Neuron (in vitro differentiated cells): ENCODE measurements around the gene PSMC5.

Source experiments
- H2AFZ ChIP-seq: one replicate; pipeline ENCODE4 v1.6.1; 2013; ENCODE audit warnings: low read depth, mild to moderate bottlenecking, inconsistent platforms, low read length, moderate library complexity
- H3K27me3 ChIP-seq: one replicate; pipeline ENCODE4 v1.6.1; 2013; ENCODE audit warnings: low read length; ENCODE audit not compliant: insufficient read depth
- H3K36me3 ChIP-seq: one replicate; pipeline ENCODE4 v1.6.1; 2013; ENCODE audit warnings: low read length; ENCODE audit not compliant: insufficient read depth
- H3K4me1 ChIP-seq: one replicate; pipeline ENCODE4 v1.6.1; 2013; ENCODE audit warnings: low read length; ENCODE audit not compliant: insufficient read depth
- H3K4me3 ChIP-seq: 2 replicates; pipeline ENCODE4 v1.5.1; 2013; ENCODE audit warnings: mild to moderate bottlenecking, low read length, moderate library complexity
- H3K9me3 ChIP-seq: one replicate; pipeline ENCODE4 v1.6.1; 2013; ENCODE audit warnings: low read length

PSMC5 gene

DNA sequence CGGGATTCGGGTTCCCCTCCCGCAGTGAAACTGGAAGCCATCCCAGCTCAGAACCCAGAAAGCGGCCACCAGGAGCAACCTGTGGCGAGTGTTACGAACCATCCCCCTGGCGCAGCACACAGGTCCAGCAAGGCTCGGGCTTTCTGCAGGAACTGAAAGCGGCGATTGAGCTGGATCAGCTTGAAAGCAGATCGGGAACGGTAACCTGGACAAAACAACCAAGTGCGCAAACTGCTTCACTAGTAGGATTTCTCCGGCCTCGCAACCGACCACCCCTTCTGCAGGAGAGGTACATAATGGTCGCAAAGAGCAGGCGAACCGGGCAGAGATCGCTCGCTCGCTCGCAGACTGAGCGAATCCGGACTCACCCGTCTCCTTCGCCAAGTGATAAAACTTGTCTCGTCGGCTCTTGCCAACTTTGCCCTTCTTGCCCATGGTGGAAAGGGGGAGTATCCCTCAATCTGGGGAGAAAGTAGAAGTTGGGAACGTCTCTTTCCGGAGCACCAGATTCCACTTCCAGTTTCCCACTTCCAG, 696 bp upstream of the PSMC5 start:
- peaks cover 68% of the 10 kb centered on the region for H3K36me3 ChIP-seq
- peaks cover 23% of the 10 kb centered on the region for H3K4me1 ChIP-seq

DNA sequence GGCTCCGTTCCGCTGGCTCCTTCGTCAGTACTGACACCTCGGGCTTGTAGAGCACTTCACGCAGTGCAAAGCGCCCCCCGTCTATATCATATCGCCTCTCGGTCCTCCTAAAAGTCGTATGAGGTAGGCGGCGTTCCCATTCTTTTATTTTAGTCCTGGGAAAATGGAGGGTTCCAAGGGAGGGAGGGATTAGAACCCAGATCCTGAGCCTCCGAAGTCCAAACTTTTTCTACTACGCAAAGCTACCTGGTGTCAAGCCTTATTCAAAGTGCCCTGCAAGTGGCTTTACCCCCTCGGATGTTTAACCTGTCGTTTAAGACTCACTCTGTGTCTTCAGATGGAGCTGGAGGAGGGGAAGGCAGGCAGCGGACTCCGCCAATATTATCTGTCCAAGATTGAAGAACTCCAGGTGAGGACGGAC, 580 bp downstream of the PSMC5 start:
- Histone ChIP-seq H2AFZ (no peak overlapping the region), H3K4me3 (peak overlapping the region; percentile 76), H3K9me3 (no peaks in the 10 kb centered on the region), H3K36me3 (peaks cover 68% of the 10 kb centered on the region), H3K27me3 (no peaks in the 10 kb centered on the region), H3K4me1 (peaks cover 23% of the 10 kb centered on the region)

More for the DNA sequence above, 696 bp upstream of the PSMC5 start:
- Histone ChIP-seq H3K9me3 (no peaks in the 10 kb centered on the region), H3K4me3 (peak overlapping the region; percentile 76), H3K27me3 (no peaks in the 10 kb centered on the region), H2AFZ (peak overlapping the region; percentile 55)

GRCh38 chr17:63828936-63829335, 1.7 kb downstream of the PSMC5 start:
- H3K9me3 ChIP-seq: no peaks in the 10 kb centered on the region
- H3K36me3 ChIP-seq: peaks cover 70% of the 10 kb centered on the region
- H3K4me1 ChIP-seq: peaks cover 23% of the 10 kb centered on the region
- H3K4me3 ChIP-seq: peak overlapping the region; percentile 76
- no peaks in the 10 kb centered on the region for H3K27me3 ChIP-seq
- no peak overlapping the region for H2AFZ ChIP-seq

- Histone ChIP-seq H3K27me3 (no peaks in the 10 kb centered on the region), H2AFZ (no peak overlapping the region), H3K36me3 (peaks cover 64% of the 10 kb centered on the region), H3K4me1 (peaks cover 23% of the 10 kb centered on the region), H3K4me3 (no peak overlapping the region), H3K9me3 (no peaks in the 10 kb centered on the region)
Observed at GRCh38 chr17:63830278-63830677, 3.0 kb downstream of the PSMC5 start.

GRCh38 chr17:63830904-63831491, 3.8 kb downstream of the PSMC5 start:
- peaks cover 62% of the 10 kb centered on the region for H3K36me3 ChIP-seq
- no peak overlapping the region for H3K4me3 ChIP-seq
- H2AFZ ChIP-seq: no peak overlapping the region
- no peaks in the 10 kb centered on the region for H3K9me3 ChIP-seq
- peaks cover 19% of the 10 kb centered on the region for H3K4me1 ChIP-seq
- no peaks in the 10 kb centered on the region for H3K27me3 ChIP-seq

- no peak overlapping the region for H3K4me3 ChIP-seq
- H3K9me3 ChIP-seq: no peaks in the 10 kb centered on the region
- H2AFZ ChIP-seq: no peak overlapping the region
- H3K4me1 ChIP-seq: peaks cover 15% of the 10 kb centered on the region
- H3K36me3 ChIP-seq: peaks cover 65% of the 10 kb centered on the region
- no peaks in the 10 kb centered on the region for H3K27me3 ChIP-seq
Observed at GRCh38 chr17:63831505-63831904, 4.3 kb downstream of the PSMC5 start.

DNA sequence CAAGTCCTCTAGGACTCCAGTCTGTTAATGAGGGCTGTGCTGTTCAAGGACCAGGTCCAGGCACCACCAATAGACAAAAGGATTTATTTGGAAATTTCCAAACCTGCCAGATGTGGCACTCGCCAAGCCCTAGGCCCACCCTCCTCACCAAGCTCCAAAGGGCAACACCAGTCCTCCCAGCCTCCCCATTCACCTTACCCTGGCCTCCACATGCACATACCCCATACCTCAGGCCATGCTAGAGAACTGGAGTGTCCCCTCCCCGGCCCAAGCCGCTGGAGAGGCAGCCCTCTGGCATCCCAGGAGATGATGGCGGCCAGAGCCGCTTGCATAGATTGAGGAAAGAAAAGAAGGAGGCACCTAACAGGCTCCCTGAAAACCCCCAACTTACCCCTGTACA, 4.8 kb downstream of the PSMC5 start:
- Histone ChIP-seq H3K27me3 (no peaks in the 10 kb centered on the region), H3K4me3 (no peak overlapping the region), H3K9me3 (no peaks in the 10 kb centered on the region), H3K4me1 (peaks cover 15% of the 10 kb centered on the region), H3K36me3 (peaks cover 69% of the 10 kb centered on the region), H2AFZ (no peak overlapping the region)

DNA sequence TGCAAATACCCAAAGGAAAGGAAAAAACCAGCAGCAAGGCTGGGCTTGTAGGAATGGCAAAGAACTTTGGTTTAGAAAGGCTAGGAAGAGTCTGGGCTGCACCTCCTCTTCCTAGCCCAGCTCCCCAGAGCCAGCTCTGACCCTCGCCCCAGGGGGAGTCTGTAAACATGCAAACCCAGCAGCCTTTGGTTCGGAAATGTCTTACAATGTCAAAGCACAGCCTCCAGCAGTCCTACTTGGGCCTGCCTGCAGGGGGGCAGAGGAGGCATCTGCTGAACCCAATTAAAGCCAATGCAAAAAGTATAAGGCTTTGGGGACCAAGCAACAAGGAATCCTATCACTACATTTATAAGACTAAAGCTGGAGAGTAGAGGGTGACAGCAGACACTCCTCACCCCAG, 5.2 kb downstream of the PSMC5 start:
- H3K36me3 ChIP-seq: peaks cover 71% of the 10 kb centered on the region
- H3K9me3 ChIP-seq: no peaks in the 10 kb centered on the region
- H3K4me1 ChIP-seq: peaks cover 15% of the 10 kb centered on the region
- H3K4me3 ChIP-seq: no peak overlapping the region
- no peaks in the 10 kb centered on the region for H3K27me3 ChIP-seq
- no peak overlapping the region for H2AFZ ChIP-seq

DNA sequence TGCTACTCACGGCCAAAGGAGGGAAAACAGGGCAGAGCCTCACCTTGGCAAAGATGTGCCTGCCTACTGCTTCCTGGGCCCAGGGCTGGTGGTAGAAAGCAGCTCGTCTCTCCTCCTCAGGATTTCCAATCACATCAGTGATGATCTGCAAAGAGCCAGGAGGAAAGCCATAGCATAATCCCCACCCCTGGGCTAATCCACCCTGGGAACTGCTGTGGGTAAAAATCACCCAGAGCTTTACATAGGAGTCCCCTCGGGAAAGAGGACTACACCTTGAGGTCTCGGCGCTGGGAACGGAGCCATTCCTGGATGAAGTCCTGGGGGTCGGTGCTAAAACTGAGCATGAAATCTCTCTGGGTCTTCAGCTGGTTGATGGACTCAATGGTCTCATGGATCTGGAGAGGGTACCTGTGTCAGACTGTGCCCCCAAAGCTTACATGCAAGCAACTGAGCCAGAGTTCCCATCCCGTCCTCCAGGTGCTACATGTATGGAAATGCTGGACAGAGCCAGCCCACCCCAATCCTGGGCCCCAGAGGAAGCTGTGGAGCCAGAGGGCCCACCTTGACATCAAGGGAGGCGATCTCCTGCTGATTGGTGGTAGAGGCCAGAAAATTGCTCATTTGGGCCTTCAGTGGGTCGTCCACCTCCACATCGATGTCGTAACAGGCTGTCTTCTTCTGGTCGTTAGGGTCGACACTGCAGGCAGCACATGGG, 6.0 kb downstream of the PSMC5 start:
- peaks cover 12% of the 10 kb centered on the region for H3K4me1 ChIP-seq
- H3K27me3 ChIP-seq: no peaks in the 10 kb centered on the region
- H3K4me3 ChIP-seq: no peak overlapping the region
- H3K36me3 ChIP-seq: peaks cover 71% of the 10 kb centered on the region
- H2AFZ ChIP-seq: no peak overlapping the region
- H3K9me3 ChIP-seq: no peaks in the 10 kb centered on the region

GRCh38 chr17:63833741-63834373, 6.6 kb downstream of the PSMC5 start:
- no peaks in the 10 kb centered on the region for H3K9me3 ChIP-seq
- no peaks in the 10 kb centered on the region for H3K27me3 ChIP-seq
- no peak overlapping the region for H3K4me3 ChIP-seq
- peaks cover 68% of the 10 kb centered on the region for H3K36me3 ChIP-seq
- peaks cover 5% of the 10 kb centered on the region for H3K4me1 ChIP-seq
- no peak overlapping the region for H2AFZ ChIP-seq

GRCh38 chr17:63834431-63835166, 7.4 kb downstream of the PSMC5 start:
- no peaks in the 10 kb centered on the region for H3K4me1 ChIP-seq
- H3K36me3 ChIP-seq: peaks cover 61% of the 10 kb centered on the region
- no peak overlapping the region for H3K4me3 ChIP-seq
- no peaks in the 10 kb centered on the region for H3K27me3 ChIP-seq
- H3K9me3 ChIP-seq: no peaks in the 10 kb centered on the region
- no peak overlapping the region for H2AFZ ChIP-seq

DNA sequence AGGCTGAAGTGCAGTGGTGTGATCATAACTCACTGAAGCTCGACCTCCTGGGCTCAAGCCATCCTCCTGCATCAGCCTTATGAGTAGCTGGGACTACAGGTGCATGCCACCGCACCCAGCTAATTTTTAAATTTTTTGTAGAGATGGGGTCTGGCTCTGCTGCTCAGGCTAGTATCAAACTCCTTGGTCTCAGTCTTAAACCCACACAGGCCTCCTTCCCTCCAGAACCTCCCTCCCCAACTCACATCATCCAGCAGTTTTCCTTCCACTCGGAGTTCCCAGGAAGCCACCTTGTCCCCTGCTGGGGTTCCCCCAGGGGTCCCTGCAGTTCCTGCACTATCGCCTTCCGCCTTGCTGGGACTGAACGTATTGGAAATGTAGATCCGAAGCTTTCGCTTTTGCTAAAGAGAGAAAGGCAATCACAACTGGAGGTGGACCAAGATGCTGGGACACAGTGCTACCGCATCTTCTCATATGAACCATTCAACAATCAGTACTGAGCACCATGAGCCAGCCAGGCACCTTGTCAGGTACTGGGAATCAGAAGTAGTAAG, 8.0 kb downstream of the PSMC5 start:
- H3K4me3 ChIP-seq: no peak overlapping the region
- H3K9me3 ChIP-seq: no peaks in the 10 kb centered on the region
- peaks cover 55% of the 10 kb centered on the region for H3K36me3 ChIP-seq
- no peaks in the 10 kb centered on the region for H3K4me1 ChIP-seq
- no peaks in the 10 kb centered on the region for H3K27me3 ChIP-seq
- H2AFZ ChIP-seq: no peak overlapping the region
